Measurements from ENCODE around the gene OLFM2. TPM values are rescaled to one million over a fixed set of nuclear protein-coding genes. Genes with fewer than 3 reads are reported as not detected.
A peak's percentile ranks its signal among the peaks of the same experiment; 100 is the strongest.
"Not testable (repeated sequence)": the region's sequence is repeated elsewhere in the genome, so short reads cannot be mapped to it uniquely, and the experiment has no call there.

OLFM2 gene
- total and polyA plus RNA-seq, 2 of the 4 experiments (the other 2 are of a cell fraction): 2.7 to 5.1 TPM

- H2AFZ ChIP-seq (replicated peaks; ENCODE audit: low read length, poor library complexity): not testable (repeated sequence)
Measured at GRCh38 chr19:9820034-9820433, 116.3 kb downstream of the OLFM2 start.

More at GRCh38 chr19:9820034-9820433, 116.3 kb downstream of the OLFM2 start:
- in situ Hi-C loops (cut with MboI; ENCODE audit: low sequenced_read_pairs); intact Hi-C loops (cut with micrococcal nuclease); ATAC-seq (ENCODE audit: low read depth); CTCF ChIA-PET; H3K9me1 ChIP-seq (ENCODE audit: insufficient read depth, low read length); H3K14ac ChIP-seq (replicated peaks; ENCODE audit: low read depth, low read length); DNase-seq; H4K20me1 ChIP-seq (ENCODE audit: insufficient read depth, low read length); H2AK9ac ChIP-seq (replicated peaks; ENCODE audit: low read depth, low read length, poor library complexity); H3K18ac ChIP-seq (ENCODE audit: low read depth, low read length); POLR2A ChIA-PET (ENCODE audit: unreplicated experiment); H3K4ac ChIP-seq (ENCODE audit: low read depth, low read length); dilution Hi-C loops (cut with HindIII; ENCODE audit: low sequenced_read_pairs, unreplicated experiment); H2BK15ac ChIP-seq (ENCODE audit: low read depth, low read length); H3K36me3 ChIP-seq (ENCODE audit: control insufficient read depth, insufficient read depth, low read length); H3K27me3 ChIP-seq (ENCODE audit: control insufficient read depth, insufficient read depth, low read length); H3K56ac ChIP-seq (ENCODE audit: extremely low read depth, insufficient read depth, low read length); BruUV-seq (replicated peaks); H3K9ac ChIP-seq (ENCODE audit: low read depth, low read length); H3K4me1 ChIP-seq (ENCODE audit: control insufficient read depth, insufficient read depth, low read length); H2BK20ac ChIP-seq (ENCODE audit: low read depth, low read length); H3K23ac ChIP-seq (ENCODE audit: low read depth, low read length); H2BK120ac ChIP-seq (ENCODE audit: low read depth, low read length); H3K9me3 ChIP-seq (ENCODE audit: control insufficient read depth, insufficient read depth, low read length): not testable (repeated sequence)
- Histone ChIP-seq H3K27ac (ENCODE audit: insufficient read depth, low read length) (peak overlapping the region; percentile 5; the same call in 1 of the 2 replicates), H2AK5ac (ENCODE audit: low read depth, low read length) (peak overlapping the region; percentile 69; the same call in 1 of the 2 replicates), H3K4me3 (ENCODE audit: insufficient read depth, low read depth, low read length) (0 out of 2 replicates have a peak overlapping the region, but pooled peaks have one; percentile 39), H4K91ac (ENCODE audit: insufficient read depth, low read depth, low read length) (peak overlapping the region; percentile 38; the same call in 1 of the 2 replicates), H4K5ac (ENCODE audit: low read depth, low read length) (peak overlapping the region; percentile 34; the same call in 1 of the 2 replicates), H3K79me1 (ENCODE audit: low read depth in 1 of 2, low read length in 2 of 2) (peaks cover 6 to 34% of the 10 kb centered on the region in 2 experiments; a peak in 3 of 4 replicates), H3K4me2 (ENCODE audit: low read depth, low read length) (peak overlapping the region; percentile 47), H4K8ac (ENCODE audit: low read depth in 2 of 2, low read length in 2 of 2) (peak overlapping the region in 1 of 2 experiments; percentile 61; a peak in 2 of 4 replicates), H2BK5ac (ENCODE audit: low read depth, low read length, poor library complexity, severe bottlenecking) (peak overlapping the region; percentile 7)
- WGBS, 2 experiments (ENCODE audit: extremely low coverage in 2 of 2, insufficient read length in 1 of 2): no CpG with 5 or more reads among the region's 8 CpGs
